T-helper 2 cell treated with Interferon-gamma antibody and Interleukin-4, amounts not matched to agents 5 μg/mL and 100 μg/mL, for 36 hours (primary cell): ENCODE results near the gene JAM2.

Experiments
- DNase-seq: peaks from one replicate; pipeline ENCODE4 v3.0.0; 2021; ENCODE audit warnings: low spot score
- H3K27ac Mint-ChIP-seq: one replicate; pipeline ENCODE4 v1.8.0; 2021; ENCODE audit warnings: mild to moderate bottlenecking, mixed read lengths
- H3K27me3 Mint-ChIP-seq: one replicate; pipeline ENCODE4 v1.8.0; 2021; ENCODE audit warnings: low read depth, mixed read lengths
- H3K36me3 Mint-ChIP-seq: one replicate; pipeline ENCODE4 v1.8.0; 2021; ENCODE audit warnings: low read depth, mixed read lengths
- H3K4me1 Mint-ChIP-seq: one replicate; pipeline ENCODE4 v1.8.0; 2021; ENCODE audit warnings: low read depth, mixed read lengths
- H3K4me3 Mint-ChIP-seq: one replicate; pipeline ENCODE4 v1.8.0; 2022; ENCODE audit warnings: mild to moderate bottlenecking, moderate library complexity, mixed read lengths
- H3K9me3 Mint-ChIP-seq: one replicate; pipeline ENCODE4 v1.8.0; 2021; ENCODE audit warnings: mixed read lengths

The JAM2 gene

DNA sequence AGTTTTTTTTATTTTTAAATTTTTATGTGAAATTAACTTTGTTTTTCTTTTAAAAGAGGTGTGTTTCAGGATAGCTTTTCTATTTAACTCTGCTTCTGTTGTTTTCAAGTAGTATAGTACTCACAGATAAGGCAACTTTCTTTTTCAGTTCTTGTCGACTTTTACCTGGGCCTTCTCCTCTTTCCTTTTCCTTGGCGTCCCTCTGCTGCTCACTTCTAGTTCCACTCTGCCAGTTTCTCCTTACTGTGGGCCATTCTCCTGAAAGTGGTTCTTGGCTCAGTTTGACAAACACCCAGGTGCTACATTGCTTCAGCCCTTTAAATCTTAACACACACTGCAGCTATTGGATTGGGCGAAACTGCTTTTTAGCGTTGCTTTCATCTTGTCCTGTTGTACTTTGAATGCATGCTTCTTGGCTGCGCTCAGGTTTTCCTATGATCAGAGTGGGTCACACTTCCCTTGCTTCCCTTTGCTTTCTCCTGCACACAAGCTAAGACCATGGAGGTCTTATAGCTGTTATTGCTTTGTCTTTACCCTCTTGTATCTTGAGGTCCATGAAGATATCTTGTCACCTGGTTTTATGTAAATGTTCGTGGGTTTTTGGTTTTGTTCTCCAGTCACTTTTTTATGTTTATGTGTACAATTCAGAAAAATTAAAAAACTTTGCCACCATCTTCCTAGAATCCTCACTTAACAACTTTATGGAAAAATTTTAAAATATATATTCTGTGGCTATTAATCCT, 117.3 kb downstream of the JAM2 start:
- peaks cover 62% of the 10 kb centered on the region for H3K36me3 Mint-ChIP-seq
- H3K9me3 Mint-ChIP-seq: no peaks in the 10 kb centered on the region
- H3K27ac Mint-ChIP-seq: peak overlapping the region; percentile 48
- DNase-seq: no peak
- no peak overlapping the region for H3K4me3 Mint-ChIP-seq
- no peaks in the 10 kb centered on the region for H3K27me3 Mint-ChIP-seq
- peaks cover 20% of the 10 kb centered on the region for H3K4me1 Mint-ChIP-seq

- peaks cover 55% of the 10 kb centered on the region for H3K36me3 Mint-ChIP-seq
- H3K4me1 Mint-ChIP-seq: peaks cover 18% of the 10 kb centered on the region
- H3K4me3 Mint-ChIP-seq: no peak overlapping the region
- no peak overlapping the region for H3K27ac Mint-ChIP-seq
- no peak for DNase-seq
- H3K9me3 Mint-ChIP-seq: no peaks in the 10 kb centered on the region
- H3K27me3 Mint-ChIP-seq: no peaks in the 10 kb centered on the region
Measured at GRCh38 chr21:25757531-25757930, 118.5 kb downstream of the JAM2 start.

DNA sequence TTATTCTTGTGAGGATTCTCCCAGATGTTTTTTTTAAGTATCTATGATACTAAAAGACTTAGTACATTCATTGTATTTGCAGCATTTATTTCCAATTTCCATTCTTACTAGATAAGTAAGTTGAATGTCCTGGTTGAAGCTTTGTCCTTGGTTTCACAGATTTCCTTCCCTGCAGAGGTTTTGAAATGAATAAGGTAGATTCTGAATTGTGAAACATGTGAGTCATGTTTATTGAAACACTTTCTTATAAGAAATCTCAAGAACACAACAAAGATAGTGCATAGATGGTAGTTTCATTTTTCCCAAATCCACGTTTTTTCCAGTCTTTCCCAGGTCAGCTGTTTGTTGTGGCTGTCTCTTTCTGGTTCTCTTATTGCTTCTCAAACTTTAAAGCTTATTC, 120.5 kb downstream of the JAM2 start:
- Mint-ChIP-seq H3K4me3 (no peak overlapping the region), H3K27ac (no peak overlapping the region), H3K9me3 (no peaks in the 10 kb centered on the region), H3K4me1 (peaks cover 17% of the 10 kb centered on the region), H3K27me3 (no peaks in the 10 kb centered on the region), H3K36me3 (peaks cover 52% of the 10 kb centered on the region)
- no peak for DNase-seq

DNA sequence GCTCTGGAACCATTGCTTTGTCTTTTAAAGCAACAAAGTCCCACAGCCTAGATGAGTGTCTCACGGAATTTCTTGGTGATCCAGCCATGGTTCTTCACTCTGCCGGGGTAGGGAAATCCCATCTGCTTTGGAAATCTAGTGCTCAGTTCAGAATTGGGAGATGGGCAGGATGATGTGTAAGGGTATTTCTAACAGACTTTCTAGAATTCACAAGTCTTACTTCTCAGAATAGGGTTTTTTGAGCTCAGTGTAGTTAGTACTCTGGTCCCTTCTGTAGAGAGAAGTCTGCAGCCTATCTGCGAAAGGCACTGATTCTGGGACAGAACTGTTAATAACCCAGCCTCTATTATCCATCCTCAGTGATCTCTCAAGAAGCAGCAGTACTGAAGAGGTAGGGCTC, 121.0 kb downstream of the JAM2 start:
- H3K36me3 Mint-ChIP-seq: peaks cover 55% of the 10 kb centered on the region
- DNase-seq: no peak
- H3K4me1 Mint-ChIP-seq: peaks cover 17% of the 10 kb centered on the region
- no peak overlapping the region for H3K4me3 Mint-ChIP-seq
- H3K27me3 Mint-ChIP-seq: no peaks in the 10 kb centered on the region
- H3K27ac Mint-ChIP-seq: peak overlapping the region; percentile 12
- no peaks in the 10 kb centered on the region for H3K9me3 Mint-ChIP-seq

- Mint-ChIP-seq H3K27ac (no peak overlapping the region), H3K4me3 (no peak overlapping the region), H3K9me3 (no peaks in the 10 kb centered on the region), H3K4me1 (peaks cover 14% of the 10 kb centered on the region), H3K27me3 (no peaks in the 10 kb centered on the region), H3K36me3 (peaks cover 57% of the 10 kb centered on the region)
- DNase-seq: no peak
Measured at GRCh38 chr21:25760677-25761076, 121.6 kb downstream of the JAM2 start.

DNA sequence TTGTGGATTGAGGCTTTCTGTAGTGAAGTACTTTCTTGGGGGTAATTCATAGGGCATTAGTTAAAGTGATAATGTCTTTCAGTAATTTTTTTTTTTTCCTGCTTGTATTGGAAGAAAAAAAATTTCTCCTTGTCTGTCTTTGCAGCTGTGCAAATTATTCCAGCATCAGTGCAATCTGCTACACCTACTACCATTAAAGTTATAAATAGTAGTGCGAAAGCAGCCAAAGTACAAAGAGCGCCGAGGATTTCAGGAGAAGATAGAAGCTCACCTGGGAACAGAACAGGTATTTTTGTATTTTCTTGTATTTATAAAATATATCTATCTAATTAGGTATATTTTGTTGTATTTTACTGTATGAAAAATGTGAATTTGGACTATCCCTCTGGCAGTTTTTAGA, 125.0 kb downstream of the JAM2 start:
- H3K27ac Mint-ChIP-seq: no peak overlapping the region
- H3K36me3 Mint-ChIP-seq: peaks cover 52% of the 10 kb centered on the region
- DNase-seq: no peak
- no peaks in the 10 kb centered on the region for H3K27me3 Mint-ChIP-seq
- H3K4me1 Mint-ChIP-seq: no peaks in the 10 kb centered on the region
- H3K9me3 Mint-ChIP-seq: no peaks in the 10 kb centered on the region
- H3K4me3 Mint-ChIP-seq: no peak overlapping the region
